Breast epithelium (tissue), 4 donors: Measurements from ENCODE around the gene CHRNE. TPM values are rescaled to one million over a fixed set of nuclear protein-coding genes. Genes with fewer than 3 reads are reported as not detected.

Source experiments
- DNase-seq, 2 donors: peaks; one replicate each; pipeline ENCODE4 v3.0.0-alpha.2; 2019; ENCODE audit warnings: low spot score in 2 of 2
- H3K27ac ChIP-seq, 2 donors: fragments of 200-600 bp; sonication (generic) in 1 of 2; one replicate each; pipeline ENCODE4 v1.5.1; 2016 to 2019; ENCODE audit warnings: mild to moderate bottlenecking in 1 of 2
- H3K27me3 ChIP-seq, 2 donors: fragments of 200-600 bp; sonication (generic) in 1 of 2; one replicate each; pipeline versions ENCODE4 v1.5.1 to v1.6.0; 2017 to 2019; ENCODE audit warnings: control low read depth in 1 of 2, mild to moderate bottlenecking in 1 of 2
- H3K36me3 ChIP-seq: fragments of 200-600 bp; one replicate; pipeline ENCODE4 v1.5.1; 2019
- H3K4me1 ChIP-seq, 2 donors: fragments of 200-600 bp; sonication (generic); one replicate each; pipeline ENCODE4 v1.5.1; 2016 to 2019; ENCODE audit warnings: control low read depth in 1 of 2
- H3K4me3 ChIP-seq, 3 donors: fragments of 200-600 bp; sonication (generic); 1 replicate in 2 of 3; 2 replicates in 1 of 3; pipeline ENCODE4 v1.5.1; 2016 to 2019; ENCODE audit warnings: mild to moderate bottlenecking in 3 of 3, moderate library complexity in 2 of 3
- H3K9me3 ChIP-seq, 2 donors: fragments of 200-600 bp; sonication (generic) in 1 of 2; one replicate each; pipeline ENCODE4 v1.5.1; 2016 to 2019; ENCODE audit warnings: control low read depth in 1 of 2
- POLR2A ChIP-seq: fragments of 450-650 bp; IDR thresholded peaks from one replicate; pipeline ENCODE4 v1.6.1; 2016; ENCODE audit warnings: antibody characterized with exemption, mild to moderate bottlenecking, moderate library complexity
- POLR2AphosphoS5 ChIP-seq, 3 donors: sonication (generic); formaldehyde crosslinking; IDR thresholded peaks; one replicate each; pipeline ENCODE4 v1.6.1; 2017; ENCODE audit warnings: antibody characterized with exemption in 3 of 3
- intact Hi-C: fragments of 100-400 bp; cut with DNase I; formaldehyde crosslinking; loops from one replicate; pipeline ENCODE4 v1.15.1; 2023; ENCODE audit warnings: low total_unique reads
- total RNA-seq, 3 donors: library from RNA; depleted of rRNA; stranded (reverse); fragments of >200 nt; gene quantifications; one replicate each; pipeline ENCODE4 v1.1.0, GENCODE V29; 2016
- TF ChIP-seq, protein P1 (sequence below), 3 donors: fragments of 450-650 bp; IDR thresholded peaks; one replicate each; pipeline ENCODE4 v1.5.1; 2016 to 2017; ENCODE audit warnings: antibody characterized with exemption in 3 of 3, mild to moderate bottlenecking in 3 of 3, moderate library complexity in 3 of 3

Gene CHRNE
- total RNA-seq, 3 donors from 2014 or later = 0.16 to 2.0 (median 0.73) TPM

DNA sequence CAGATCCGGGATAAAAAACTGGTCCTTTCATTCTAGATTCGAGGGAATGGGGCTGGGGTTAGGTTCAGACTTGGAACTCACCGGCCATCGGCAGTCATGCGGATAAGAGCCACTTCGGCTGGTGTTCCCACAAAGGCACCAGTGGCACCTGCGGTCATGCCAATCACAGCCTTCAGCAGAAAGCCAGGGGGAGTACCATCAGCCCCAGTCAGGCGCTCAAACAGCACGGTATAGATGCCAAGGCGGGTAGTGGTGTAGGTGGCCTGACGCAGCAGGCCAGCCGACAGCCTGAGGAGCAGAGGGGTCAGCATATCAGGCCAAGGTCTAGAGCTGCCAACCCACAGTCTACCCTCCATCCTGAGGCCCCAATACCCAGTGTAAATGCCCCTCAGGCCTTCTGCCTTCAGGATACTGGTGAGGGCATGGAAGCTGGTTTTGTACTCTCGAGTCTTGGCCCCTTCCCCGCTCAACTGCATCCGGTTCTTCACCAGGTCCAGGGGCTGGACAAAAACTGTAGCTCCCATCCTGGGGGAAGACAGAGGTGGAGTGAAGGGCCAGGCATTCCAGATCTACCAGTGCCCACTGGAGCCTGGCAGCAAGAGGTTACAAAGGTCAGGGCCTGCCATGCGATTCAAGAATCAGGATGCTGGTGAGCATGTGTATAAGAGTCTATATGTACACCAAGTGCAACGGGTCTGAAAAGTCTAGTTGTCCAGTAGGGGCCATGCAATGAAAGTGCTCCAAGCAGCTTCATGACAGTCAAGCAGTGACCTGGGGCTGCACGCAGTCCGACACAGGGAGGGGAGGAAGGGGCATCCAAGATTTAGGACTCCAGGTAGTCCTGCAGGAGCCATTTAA, 36.0 kb upstream of the CHRNE start:
- H3K4me3 ChIP-seq = peak overlapping the region; percentile 83 to 85 (median 83)
- no peaks in the 10 kb centered on the region for H3K27me3 ChIP-seq
- H3K9me3 ChIP-seq = no peaks in the 10 kb centered on the region
- no peaks in the 10 kb centered on the region for H3K36me3 ChIP-seq
- intact Hi-C loops = no loop called here
- peak overlapping the region; percentile 97 for H3K27ac ChIP-seq
- TF ChIP-seq POLR2A = no peak
- TF ChIP-seq POLR2AphosphoS5 (IDR thresholded peaks at IDR 0.05) = no peak
- TF ChIP-seq, protein P1, sequence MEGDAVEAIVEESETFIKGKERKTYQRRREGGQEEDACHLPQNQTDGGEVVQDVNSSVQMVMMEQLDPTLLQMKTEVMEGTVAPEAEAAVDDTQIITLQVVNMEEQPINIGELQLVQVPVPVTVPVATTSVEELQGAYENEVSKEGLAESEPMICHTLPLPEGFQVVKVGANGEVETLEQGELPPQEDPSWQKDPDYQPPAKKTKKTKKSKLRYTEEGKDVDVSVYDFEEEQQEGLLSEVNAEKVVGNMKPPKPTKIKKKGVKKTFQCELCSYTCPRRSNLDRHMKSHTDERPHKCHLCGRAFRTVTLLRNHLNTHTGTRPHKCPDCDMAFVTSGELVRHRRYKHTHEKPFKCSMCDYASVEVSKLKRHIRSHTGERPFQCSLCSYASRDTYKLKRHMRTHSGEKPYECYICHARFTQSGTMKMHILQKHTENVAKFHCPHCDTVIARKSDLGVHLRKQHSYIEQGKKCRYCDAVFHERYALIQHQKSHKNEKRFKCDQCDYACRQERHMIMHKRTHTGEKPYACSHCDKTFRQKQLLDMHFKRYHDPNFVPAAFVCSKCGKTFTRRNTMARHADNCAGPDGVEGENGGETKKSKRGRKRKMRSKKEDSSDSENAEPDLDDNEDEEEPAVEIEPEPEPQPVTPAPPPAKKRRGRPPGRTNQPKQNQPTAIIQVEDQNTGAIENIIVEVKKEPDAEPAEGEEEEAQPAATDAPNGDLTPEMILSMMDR (IDR thresholded peaks at IDR 0.05) = no peak
- peaks cover 17 to 32% of the 10 kb centered on the region in 2 donors for H3K4me1 ChIP-seq
- no peak for DNase-seq

DNA sequence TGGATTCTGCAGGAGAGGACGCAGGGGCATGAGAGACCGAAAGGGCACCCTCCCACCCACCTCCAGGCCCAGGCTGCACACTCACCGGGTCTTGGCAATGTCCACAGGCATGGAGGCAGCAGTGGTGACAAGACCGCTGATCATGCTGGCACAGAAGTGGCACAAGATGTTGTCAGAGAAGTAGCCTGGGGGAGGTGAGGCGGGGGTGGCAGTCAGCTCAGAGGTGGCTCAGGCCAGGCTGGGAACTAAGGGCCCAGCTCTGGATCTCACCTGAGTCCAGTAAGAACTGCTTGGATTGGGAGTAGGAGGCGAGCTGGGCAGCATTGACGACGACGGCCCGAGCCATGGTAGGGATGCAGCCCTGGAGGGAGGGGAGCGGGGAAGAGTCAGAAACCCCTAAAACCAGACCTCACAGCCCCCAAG, 35.2 kb upstream of the CHRNE start:
- no peak for TF ChIP-seq POLR2A
- TF ChIP-seq POLR2AphosphoS5 (IDR thresholded peaks at IDR 0.05) = no peak
- TF ChIP-seq, protein P1 (IDR thresholded peaks at IDR 0.05) = no peak
- Histone ChIP-seq H3K27ac (peak overlapping the region; percentile 97), H3K4me3 (peak overlapping the region in 1 of 3 donors; percentile 85), H3K36me3 (no peaks in the 10 kb centered on the region), H3K27me3 (no peaks in the 10 kb centered on the region), H3K9me3 (no peaks in the 10 kb centered on the region), H3K4me1 (peaks cover 17 to 32% of the 10 kb centered on the region in 2 donors)
- intact Hi-C loops = no loop called here
- no peak for DNase-seq

DNA sequence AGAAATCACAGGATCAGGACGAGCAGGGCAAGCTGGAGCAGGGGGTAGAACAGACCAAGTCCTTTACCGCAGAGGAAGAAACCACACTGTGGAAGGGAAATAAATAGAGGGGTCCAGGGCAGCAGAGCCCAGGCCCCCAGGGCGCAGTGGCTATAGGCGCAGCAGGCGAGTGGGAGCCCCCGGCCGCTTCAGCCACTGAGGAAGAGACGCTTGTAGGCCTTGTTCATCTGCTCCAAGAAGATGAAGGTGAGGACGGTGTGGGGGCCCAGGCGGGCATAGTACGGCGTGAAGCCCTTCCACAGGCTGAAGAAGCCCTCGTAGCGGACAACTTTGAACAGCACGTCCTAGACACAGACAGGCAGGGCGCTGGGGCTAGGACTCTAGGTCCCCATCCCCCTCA, 34.7 kb upstream of the CHRNE start:
- Histone ChIP-seq H3K4me3 (no peak overlapping the region), H3K4me1 (peaks cover 17 to 32% of the 10 kb centered on the region in 2 donors), H3K9me3 (no peaks in the 10 kb centered on the region), H3K36me3 (no peaks in the 10 kb centered on the region), H3K27me3 (no peaks in the 10 kb centered on the region), H3K27ac (no peak overlapping the region)
- DNase-seq = no peak
- intact Hi-C loops = no loop called here
- TF ChIP-seq POLR2A = no peak
- no peak for TF ChIP-seq POLR2AphosphoS5 (IDR thresholded peaks at IDR 0.05)
- TF ChIP-seq, protein P1 (IDR thresholded peaks at IDR 0.05) = no peak

DNA sequence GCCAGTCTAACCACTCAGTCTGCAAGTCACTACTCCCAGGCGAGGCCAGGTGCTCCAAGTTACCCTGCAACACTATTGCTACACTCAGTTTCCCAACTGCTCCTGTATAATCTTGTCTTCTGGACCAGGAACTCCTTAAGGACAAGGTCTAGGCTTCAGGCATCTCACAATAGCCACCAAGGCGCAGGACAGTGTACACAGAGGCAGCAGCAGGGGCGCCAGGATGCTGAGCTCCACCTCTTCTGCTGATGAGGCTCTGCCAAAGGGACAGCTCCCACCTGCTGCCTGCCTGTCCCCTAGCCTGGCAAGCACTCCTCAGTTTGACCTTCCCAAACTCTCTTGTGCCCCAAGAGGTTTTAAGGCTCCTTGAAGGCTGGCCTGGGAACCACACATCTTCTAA, 33.5 kb upstream of the CHRNE start:
- no peaks in the 10 kb centered on the region for H3K27me3 ChIP-seq
- no peaks in the 10 kb centered on the region for H3K9me3 ChIP-seq
- TF ChIP-seq POLR2A (no peak), POLR2AphosphoS5 (IDR thresholded peaks at IDR 0.05) (no peak)
- TF ChIP-seq, protein P1 (IDR thresholded peaks at IDR 0.05) = no peak
- no peak overlapping the region for H3K4me3 ChIP-seq
- intact Hi-C loops = no loop called here
- H3K4me1 ChIP-seq = peaks cover 17 to 29% of the 10 kb centered on the region in 2 donors
- H3K27ac ChIP-seq = no peak overlapping the region
- no peaks in the 10 kb centered on the region for H3K36me3 ChIP-seq
- DNase-seq = no peak

DNA sequence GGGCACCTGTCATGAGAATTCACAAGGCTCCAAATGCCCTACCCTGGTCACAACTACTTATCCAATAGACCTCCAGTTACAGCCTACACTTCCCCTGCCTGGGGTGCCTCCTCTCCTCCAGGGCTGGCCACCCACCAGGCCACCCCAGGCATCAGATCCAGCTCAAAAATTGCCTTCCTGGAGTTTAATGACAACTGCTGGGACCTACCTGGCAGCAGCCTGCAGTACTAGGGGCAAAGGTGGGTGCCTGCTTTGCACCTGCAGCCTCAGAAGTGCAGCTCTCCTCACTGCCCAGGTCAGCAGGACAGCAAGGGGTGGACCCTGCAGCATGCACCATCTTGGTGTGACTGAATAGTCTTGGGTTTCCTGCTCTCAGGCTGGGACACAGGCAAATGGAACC, 32.8 kb upstream of the CHRNE start:
- H3K4me1 ChIP-seq = peaks cover 10 to 23% of the 10 kb centered on the region in 2 donors
- intact Hi-C loops = no loop called here
- H3K36me3 ChIP-seq = no peaks in the 10 kb centered on the region
- no peaks in the 10 kb centered on the region for H3K9me3 ChIP-seq
- no peak for DNase-seq
- no peaks in the 10 kb centered on the region for H3K27me3 ChIP-seq
- H3K27ac ChIP-seq = no peak overlapping the region
- TF ChIP-seq POLR2AphosphoS5 (IDR thresholded peaks at IDR 0.05) = no peak
- H3K4me3 ChIP-seq = no peak overlapping the region
